Common myeloid progenitor, CD34-positive (primary cell): ENCODE data around the gene DDIT3.
A peak's percentile ranks its signal among the peaks of the same experiment; 100 is the strongest.

Experiments
- CTCF ChIA-PET: fragments of 350-600 bp; sonication (Branson Sonifier 250); formaldehyde crosslinking; loops from one replicate; lab custom pipeline; 2021; ENCODE audit warnings: antibody characterized with exemption; lab: Charles Lee
- POLR2A ChIA-PET: fragments of 350-600 bp; sonication (Branson Sonifier 250); formaldehyde crosslinking; loops from one replicate; lab custom pipeline; 2021; ENCODE audit warnings: antibody characterized with exemption; lab: Charles Lee
- DNase-seq, 3 donors: peaks; one replicate each; pipeline versions ENCODE4 v3.0.0 to v3.0.0-alpha.2; 2013
- H3K27ac ChIP-seq, 2 experiments: 1 replicate in 1 of 2; 2 replicates in 1 of 2; pipeline ENCODE4 v1.7.0; 2013; ENCODE audit warnings: inconsistent platforms in 2 of 2, low read length in 2 of 2, mild to moderate bottlenecking in 2 of 2, low read depth in 1 of 2, moderate library complexity in 1 of 2; ENCODE audit not compliant: severe bottlenecking in 2 of 2, insufficient read depth in 1 of 2, poor library complexity in 1 of 2
- H3K27me3 ChIP-seq, 5 experiments: replicated peaks in 2 of 5; 1 replicate in 3 of 5; 2 replicates in 2 of 5; pipeline versions ENCODE4 v1.6.1 to v1.7.0; 2013; ENCODE audit warnings: low read length in 4 of 5, mild to moderate bottlenecking in 2 of 5, moderate library complexity in 2 of 5, inconsistent platforms in 1 of 5; ENCODE audit not compliant: insufficient read depth in 5 of 5, control insufficient read depth in 4 of 5
- H3K36me3 ChIP-seq, 4 experiments: 1 replicate in 2 of 4; 2 replicates in 2 of 4; pipeline versions ENCODE4 v1.6.1 to v1.7.0; 2013; ENCODE audit warnings: low read length in 3 of 4, control low read depth in 1 of 4, mild to moderate bottlenecking in 1 of 4; ENCODE audit not compliant: control insufficient read depth in 4 of 4, insufficient read depth in 4 of 4
- H3K4me1 ChIP-seq, 4 experiments: 1 replicate in 3 of 4; 2 replicates in 1 of 4; pipeline versions ENCODE4 v1.6.1 to v1.7.1; 2013; ENCODE audit warnings: low read length in 3 of 4, mild to moderate bottlenecking in 3 of 4, control low read depth in 1 of 4, inconsistent platforms in 1 of 4, moderate library complexity in 1 of 4; ENCODE audit not compliant: control insufficient read depth in 4 of 4, insufficient read depth in 4 of 4; ENCODE audit errors: control extremely low read depth in 1 of 4
- H3K4me3 ChIP-seq, 7 experiments: 1 replicate in 4 of 7; 2 replicates in 3 of 7; pipeline versions ENCODE4 v1.5.1 to v1.7.0; 2013; ENCODE audit warnings: mild to moderate bottlenecking in 7 of 7, low read length in 6 of 7, moderate library complexity in 6 of 7, inconsistent platforms in 2 of 7, low read depth in 2 of 7, control low read depth in 1 of 7; ENCODE audit not compliant: insufficient read depth in 4 of 7, control insufficient read depth in 1 of 7; ENCODE audit errors: extremely low read depth in 1 of 7
- H3K9me3 ChIP-seq, 5 experiments: 1 replicate in 4 of 5; 2 replicates in 1 of 5; pipeline versions ENCODE4 v1.6.1 to v1.7.1; 2013; ENCODE audit warnings: low read length in 4 of 5, mild to moderate bottlenecking in 2 of 5, inconsistent platforms in 1 of 5, low read depth in 1 of 5, moderate library complexity in 1 of 5; ENCODE audit not compliant: control insufficient read depth in 4 of 5, insufficient read depth in 2 of 5; ENCODE audit errors: control extremely low read depth in 1 of 5
- WGBS: methylation state at CpG from one replicate; pipeline ENCODE4 v1.1.5; 2013; ENCODE audit not compliant: insufficient coverage; 5-methylcytosine and 5-hydroxymethylcytosine counted together

DDIT3 gene

DNA sequence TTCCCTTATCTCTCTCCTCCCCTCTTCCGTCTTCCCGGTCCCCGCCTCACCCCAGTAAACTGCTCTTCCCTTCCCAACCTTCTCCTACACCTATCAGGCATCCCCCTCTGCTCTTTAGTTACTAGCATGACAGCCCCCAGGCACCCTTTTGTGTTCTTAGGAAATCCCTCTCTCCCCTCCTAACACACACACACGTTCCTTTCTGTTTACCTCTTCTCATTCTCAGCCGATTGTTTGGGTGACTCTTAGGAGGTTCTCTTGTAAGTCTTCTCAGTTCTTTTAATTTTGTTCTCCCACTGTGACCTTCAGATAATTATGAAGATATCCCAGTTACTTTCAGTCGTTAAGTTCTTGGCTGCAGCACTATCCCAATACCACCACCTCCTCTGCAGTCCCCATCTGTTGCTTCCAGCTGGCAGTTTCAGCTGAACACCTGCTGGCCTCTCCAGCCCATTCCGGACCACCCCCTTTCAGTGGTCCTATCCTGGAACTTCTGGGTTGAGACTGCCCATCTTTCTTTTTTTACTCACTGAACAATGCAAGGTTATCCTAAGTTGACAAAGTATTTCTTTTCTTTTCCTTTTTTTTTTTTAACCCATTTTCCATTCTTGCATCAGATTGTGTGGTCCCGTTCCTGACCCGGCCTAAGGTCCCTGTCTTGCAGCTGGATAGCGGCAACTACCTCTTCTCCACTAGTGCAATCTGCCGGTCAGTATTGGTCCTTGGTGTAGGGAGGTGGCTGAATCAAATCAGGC is 31.7 kb downstream of the DDIT3 start:
- Histone ChIP-seq H3K4me1 (peaks cover 0 to 17% (median 14%) of the 10 kb centered on the region in 4 experiments), H3K27ac (peak overlapping the region; percentile 92 to 97), H3K9me3 (no peaks in the 10 kb centered on the region), H3K27me3 (no peaks in the 10 kb centered on the region), H3K4me3 (peak overlapping the region; percentile 69 to 99 (median 93)), H3K36me3 (peaks cover 9 to 37% (median 24%) of the 10 kb centered on the region in 4 experiments)
- WGBS = 14% methylated on average over 5 of the region's 11 CpGs
- POLR2A ChIA-PET = interaction anchor here (1.4 to 1.6 kb wide), 3 partner anchors 9 to 28 kb away, joined by 3 to 8 read pairs (median 4); partner anchors contain the start of gene ARHGAP9
- CTCF ChIA-PET = interaction anchor here (1.3 to 3.4 kb wide), 4 partner anchors 12 to 86 kb away, joined by 3 to 14 read pairs (median 6); partner anchors contain the start of gene GLI1
- DNase-seq = no peak

GRCh38 chr12:57487597-57488401 is 32.5 kb downstream of the DDIT3 start, which contains the start of gene MARS1:
MARS1 (plus strand) TSS chr12:57488068; CDS start chr12:57488091, 23 bp downstream.
- WGBS = 18% methylated on average over 29 of the region's 47 CpGs
- H3K4me3 ChIP-seq = peak within 1 kb of the TSS; percentile 69 to 99 (median 93)
- peak within 1 kb of the TSS; percentile 92 to 97 for H3K27ac ChIP-seq
- ChIA-PET CTCF (interaction anchor here (0.7 to 2.7 kb wide), 6 partner anchors 9 to 28 kb away, joined by 3 to 13 read pairs (median 6); no protein-coding TSS in a partner anchor), POLR2A (interaction anchor here (0.6 to 1.6 kb wide), 3 partner anchors 11 to 29 kb away, joined by 3 to 8 read pairs (median 4); no protein-coding TSS in a partner anchor)
- H3K4me1 ChIP-seq = peaks cover 0 to 17% (median 14%) of the 10 kb centered on the region in 4 experiments
- no peaks in the 10 kb centered on the region for H3K27me3 ChIP-seq
- DNase-seq = peak; percentile 96 to 98 (median 98)
- H3K9me3 ChIP-seq = no peaks in the 10 kb centered on the region
- H3K36me3 ChIP-seq = peaks cover 9 to 34% (median 21%) of the 10 kb centered on the region in 4 experiments

GRCh38 chr12:57487055-57487596 is 33.2 kb downstream of the DDIT3 start:
- DNase-seq = no peak
- POLR2A ChIA-PET = interaction anchor here (0.6 kb wide), 1 partner anchor 15 kb away, joined by 4 read pairs; no protein-coding TSS in a partner anchor
- no peak overlapping the region for H3K4me3 ChIP-seq
- H3K27ac ChIP-seq = peak overlapping the region in 1 of 2 experiments; percentile 34
- H3K9me3 ChIP-seq = no peaks in the 10 kb centered on the region
- WGBS = 95% methylated on average over 20 of the region's 27 CpGs
- CTCF ChIA-PET = interaction anchor here (0.7 to 2.7 kb wide), 7 partner anchors 8 to 29 kb away, joined by 3 to 13 read pairs (median 5); no protein-coding TSS in a partner anchor
- H3K36me3 ChIP-seq = peaks cover 7 to 28% (median 17%) of the 10 kb centered on the region in 4 experiments
- no peaks in the 10 kb centered on the region for H3K27me3 ChIP-seq
- peaks cover 0 to 17% (median 14%) of the 10 kb centered on the region in 4 experiments for H3K4me1 ChIP-seq

DNA sequence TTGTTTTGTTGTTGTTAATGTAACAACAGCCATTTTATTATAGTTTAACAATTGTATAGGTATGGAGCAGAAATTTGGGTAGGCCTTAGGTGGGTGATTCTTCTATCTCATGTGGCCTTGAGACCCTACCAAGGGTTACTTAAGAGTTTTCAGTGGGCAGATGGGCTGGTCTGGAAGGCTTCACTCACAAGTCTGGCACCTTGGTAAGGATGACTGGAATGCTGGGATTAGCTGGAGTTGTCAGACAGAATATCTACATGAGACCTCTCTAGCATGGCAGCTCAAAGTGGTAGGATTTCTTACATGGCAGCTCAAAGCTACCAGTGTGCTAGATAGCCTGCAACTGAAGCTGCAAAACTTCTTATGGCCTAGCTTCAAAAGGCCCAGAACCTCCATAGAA is 34.6 kb downstream of the DDIT3 start:
- H3K9me3 ChIP-seq = no peaks in the 10 kb centered on the region
- POLR2A ChIA-PET = no interaction called here
- peaks cover 6 to 30% (median 26%) of the 10 kb centered on the region in 4 experiments for H3K4me1 ChIP-seq
- H3K27me3 ChIP-seq = no peaks in the 10 kb centered on the region
- DNase-seq = no peak
- H3K27ac ChIP-seq = no peak overlapping the region
- no peak overlapping the region for H3K4me3 ChIP-seq
- CTCF ChIA-PET = interaction anchor here (0.7 to 2.7 kb wide), 8 partner anchors 9 to 271 kb away, joined by 3 to 13 read pairs (median 5); no protein-coding TSS in a partner anchor
- peaks cover 5 to 16% (median 11%) of the 10 kb centered on the region in 4 experiments for H3K36me3 ChIP-seq

DNA sequence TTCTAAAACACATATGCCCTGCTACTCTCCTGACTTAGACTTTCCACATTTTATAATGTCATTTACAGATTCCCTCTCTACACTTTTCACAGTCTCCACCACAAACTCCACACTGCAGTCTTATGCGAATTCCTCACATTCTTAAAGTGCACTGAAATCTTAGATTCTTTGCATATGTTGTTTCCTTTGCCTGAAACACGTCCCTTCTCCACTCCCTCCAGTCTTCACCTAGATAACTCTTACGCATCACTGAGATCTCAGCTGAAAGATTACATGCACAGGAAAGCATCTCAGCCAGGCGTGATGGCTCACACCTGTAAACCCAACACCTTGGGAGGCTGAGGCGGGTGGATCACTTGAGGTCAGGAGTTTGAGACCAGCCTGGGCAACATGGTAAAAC is 36.8 kb downstream of the DDIT3 start:
- ChIA-PET POLR2A (interaction anchor here (0.6 kb wide), 1 partner anchor 8 kb away, joined by 3 read pairs; no protein-coding TSS in a partner anchor), CTCF (interaction anchor here (1.0 to 16.7 kb wide), 3 partner anchors 12 to 30 kb away, joined by 3 to 184 read pairs (median 5); partner anchors contain the start of gene GLI1)
- Histone ChIP-seq H3K36me3 (no peaks in the 10 kb centered on the region), H3K27me3 (no peaks in the 10 kb centered on the region), H3K27ac (no peak overlapping the region), H3K9me3 (no peaks in the 10 kb centered on the region), H3K4me1 (peaks cover 20 to 43% (median 39%) of the 10 kb centered on the region in 4 experiments), H3K4me3 (no peak overlapping the region)
- WGBS = 91% methylated on average over 3 of the region's 5 CpGs
- DNase-seq = no peak

DNA sequence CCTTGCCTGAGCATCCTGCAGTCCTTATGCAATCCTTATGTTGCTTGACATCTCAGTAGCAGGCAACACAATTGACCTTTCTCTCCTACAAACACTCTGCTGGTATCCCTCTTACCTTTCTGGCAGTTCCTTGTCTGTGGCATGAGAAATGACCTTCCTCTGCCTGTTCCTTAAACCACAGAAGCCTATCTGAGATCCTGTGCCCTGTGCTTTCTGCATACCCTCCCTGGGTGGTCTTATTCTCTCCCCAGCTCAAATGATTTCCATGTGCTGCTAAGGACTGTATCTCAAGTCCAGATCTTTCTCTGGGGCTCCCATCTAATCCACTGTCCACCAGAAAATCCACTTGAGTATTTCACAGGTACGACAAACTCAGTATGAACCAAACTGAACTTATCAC is 38.6 kb downstream of the DDIT3 start:
- Histone ChIP-seq H3K27ac (peak overlapping the region; percentile 20 to 96), H3K4me3 (no peak overlapping the region), H3K4me1 (peaks cover 24 to 53% (median 49%) of the 10 kb centered on the region in 4 experiments), H3K27me3 (no peaks in the 10 kb centered on the region), H3K9me3 (no peaks in the 10 kb centered on the region), H3K36me3 (no peaks in the 10 kb centered on the region)
- CTCF ChIA-PET = interaction anchor here (1.7 to 16.7 kb wide), 3 partner anchors 9 to 20 kb away, joined by 6 to 184 read pairs (median 14); partner anchors contain the start of gene GLI1
- DNase-seq = no peak
- POLR2A ChIA-PET = interaction anchor here (3.0 kb wide), 1 partner anchor 34 kb away, joined by 19 read pairs; no protein-coding TSS in a partner anchor
- WGBS = no CpG with 5 or more reads among the region's 1 CpG
